Stimulated activated CD4-positive, alpha-beta T cell treated with anti-CD3 and anti-CD28 coated beads, Interleukin-1b, Interleukin-23, amount 100 ng/mL, for 48 hours (primary cell): ENCODE data around the gene WDR47.
A peak's percentile ranks its signal among the peaks of the same experiment; 100 is the strongest.
"Not testable (repeated sequence)": the region's sequence is repeated elsewhere in the genome, so short reads cannot be mapped to it uniquely, and the experiment has no call there.

Experiments used
- DNase-seq: peaks from one replicate; pipeline ENCODE4 v3.0.0-alpha.2; 2020

WDR47 gene

DNA sequence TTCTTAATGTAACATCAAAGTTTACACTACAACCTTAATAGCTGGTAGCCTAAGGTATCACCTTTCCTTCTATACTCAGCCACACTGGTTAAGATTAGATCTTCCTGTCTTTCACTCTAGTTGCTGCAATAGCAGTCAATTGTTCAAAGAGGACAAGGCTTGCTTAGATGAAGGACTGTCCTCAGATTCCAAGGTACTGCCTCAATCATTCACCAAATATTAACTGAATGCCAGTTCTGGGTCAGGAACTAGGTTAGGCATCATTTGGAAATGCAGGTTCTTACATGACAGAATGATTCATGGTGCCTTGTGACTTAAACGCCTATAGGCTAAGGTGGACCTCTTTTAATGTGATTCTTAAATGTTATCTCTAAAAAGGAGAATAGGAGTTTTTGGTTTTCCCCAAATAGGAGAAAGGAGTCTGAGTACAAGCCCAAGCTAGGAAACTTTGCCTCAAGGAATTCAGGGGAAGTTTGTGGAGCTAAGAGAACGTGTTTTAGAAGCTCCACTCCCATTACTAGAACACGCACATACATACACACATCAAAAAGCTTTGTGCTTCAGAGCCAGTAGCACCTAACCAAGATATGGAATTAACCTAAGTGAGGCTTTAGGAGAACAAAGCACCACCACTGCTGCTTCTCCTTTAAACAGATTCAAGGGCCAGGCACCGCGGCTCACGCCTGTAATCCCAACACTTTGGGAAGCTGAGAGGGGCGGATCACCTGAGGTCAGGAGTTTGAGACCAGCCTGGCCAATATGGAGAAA lies 8.5 kb upstream of the WDR47 start:
- no peak for DNase-seq

DNA sequence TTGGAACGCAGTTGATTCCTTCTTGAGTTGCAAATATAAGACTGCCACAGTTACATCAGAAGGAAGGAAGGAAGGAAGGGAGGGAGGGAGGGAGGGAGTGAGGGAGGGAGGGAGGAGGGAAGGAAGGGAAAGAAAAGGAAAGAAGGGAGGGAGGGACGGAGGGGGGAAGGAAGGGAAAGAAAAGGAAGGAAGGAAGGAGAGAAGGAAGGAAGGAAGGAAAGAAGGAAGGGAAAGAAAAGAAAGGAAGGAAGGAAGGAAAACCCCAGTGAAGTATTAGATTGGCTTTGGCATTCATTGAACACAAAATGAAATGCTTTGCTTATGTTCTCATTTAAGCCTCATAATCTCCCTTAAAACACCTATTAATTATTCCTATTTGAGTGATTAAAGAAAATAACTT lies 6.4 kb upstream of the WDR47 start:
- DNase-seq, result no peak

DNA sequence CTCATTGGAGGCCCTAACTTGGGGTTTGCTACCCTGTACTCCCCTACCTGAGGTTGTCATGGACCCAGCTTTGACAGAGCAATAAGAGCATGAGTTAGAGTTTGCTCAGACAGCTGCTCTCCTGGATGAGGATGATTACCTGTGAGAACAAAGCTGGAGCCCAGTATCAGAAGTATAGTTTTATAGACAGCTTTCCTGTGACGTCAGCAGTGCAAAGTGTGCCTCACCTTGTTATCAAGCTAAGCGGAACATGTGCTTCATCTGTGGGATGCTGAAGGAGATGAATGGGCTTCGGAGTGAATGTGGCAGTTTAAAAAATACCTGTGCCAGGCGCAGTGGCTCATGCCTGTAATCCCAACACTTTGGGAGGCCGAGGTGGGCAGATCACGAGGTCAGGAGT lies 5.4 kb upstream of the WDR47 start:
- no peak for DNase-seq

DNA sequence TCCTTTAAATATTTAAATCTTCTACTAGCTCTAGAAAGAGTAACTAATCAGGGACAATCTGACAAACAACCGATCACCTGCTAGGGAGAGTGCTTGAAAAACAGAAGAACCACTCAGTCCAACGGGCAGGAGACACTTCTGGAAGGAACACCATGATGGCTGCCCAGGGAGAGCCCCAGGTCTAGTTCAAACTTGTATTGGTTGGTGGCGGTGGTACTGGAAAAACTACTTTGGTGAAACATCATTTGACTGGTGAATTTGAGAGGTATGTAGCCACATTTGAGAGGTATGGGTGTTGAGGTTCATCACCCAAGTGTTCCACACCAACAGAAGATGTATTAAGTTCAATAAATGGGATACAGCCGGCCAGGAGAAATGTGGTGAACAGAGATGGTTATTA lies 4.8 kb upstream of the WDR47 start:
- no peak for DNase-seq

DNA sequence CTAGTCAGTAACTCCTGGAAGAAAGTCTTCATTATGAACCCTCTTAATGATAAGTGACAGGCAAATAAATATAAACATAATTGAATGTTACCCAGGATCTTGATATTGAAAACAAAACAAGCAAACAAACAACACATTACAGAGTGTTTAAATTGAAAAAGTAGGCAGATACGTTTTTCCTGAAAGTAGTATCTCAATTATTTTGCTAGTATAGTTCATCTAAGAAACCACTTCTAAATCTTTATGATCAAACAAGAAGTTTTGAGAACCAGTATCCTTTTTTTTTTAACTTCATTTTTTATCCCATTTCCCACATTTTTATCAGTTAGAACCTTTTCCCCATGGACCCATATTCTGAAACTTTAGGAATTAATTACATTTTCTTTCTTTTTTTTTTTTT lies 3.7 kb upstream of the WDR47 start:
- no peak for DNase-seq

DNA sequence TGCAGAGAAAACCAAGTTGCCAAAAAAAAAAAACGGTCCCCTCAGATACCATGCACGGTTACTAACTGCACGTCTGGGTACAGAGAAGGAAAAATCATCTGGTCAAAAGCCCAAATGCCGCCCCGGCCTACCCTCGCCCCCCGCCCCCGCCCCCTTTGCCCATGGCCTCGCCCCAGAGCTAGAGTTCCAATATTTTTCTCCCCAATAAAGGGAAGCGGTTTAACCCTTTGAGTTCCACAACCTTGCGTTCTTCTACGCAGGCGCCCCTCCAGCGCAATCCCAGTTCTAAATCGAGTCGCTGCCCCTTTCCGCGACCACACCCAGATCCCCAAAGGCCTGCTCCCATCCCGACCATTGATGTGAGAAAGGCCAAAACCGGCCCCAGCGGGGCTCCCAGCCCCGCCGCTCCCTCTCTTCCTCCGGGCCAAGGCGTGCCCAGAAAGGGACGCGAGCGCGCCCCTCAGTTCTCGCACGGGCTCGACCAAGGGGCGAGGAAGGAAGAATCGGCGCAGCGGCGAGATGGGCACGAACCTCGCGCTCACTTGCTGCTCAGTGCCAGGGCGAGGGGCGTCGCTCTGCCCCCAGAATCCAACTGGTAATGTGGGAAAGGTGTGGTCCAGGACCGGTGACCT lies 797 bp downstream of the WDR47 start:
- peak; percentile 8 for DNase-seq

DNA sequence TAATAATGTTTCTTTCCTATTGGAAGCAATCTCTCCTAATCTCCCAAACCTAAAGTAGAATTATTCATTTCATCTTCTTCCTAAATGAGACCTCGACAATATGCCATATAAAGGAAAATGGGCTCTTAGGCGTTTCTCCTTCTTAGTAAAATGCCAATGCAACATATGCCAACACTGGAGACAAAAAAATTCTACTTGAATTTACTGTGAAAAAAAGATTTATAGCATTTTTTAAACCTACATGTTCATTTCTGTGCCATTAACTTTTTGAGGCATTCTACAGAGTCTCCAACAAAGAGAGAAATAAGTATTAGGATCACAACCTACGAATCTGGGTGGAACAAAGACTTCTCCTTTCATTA lies 1.3 kb downstream of the WDR47 start:
- no peak for DNase-seq

DNA sequence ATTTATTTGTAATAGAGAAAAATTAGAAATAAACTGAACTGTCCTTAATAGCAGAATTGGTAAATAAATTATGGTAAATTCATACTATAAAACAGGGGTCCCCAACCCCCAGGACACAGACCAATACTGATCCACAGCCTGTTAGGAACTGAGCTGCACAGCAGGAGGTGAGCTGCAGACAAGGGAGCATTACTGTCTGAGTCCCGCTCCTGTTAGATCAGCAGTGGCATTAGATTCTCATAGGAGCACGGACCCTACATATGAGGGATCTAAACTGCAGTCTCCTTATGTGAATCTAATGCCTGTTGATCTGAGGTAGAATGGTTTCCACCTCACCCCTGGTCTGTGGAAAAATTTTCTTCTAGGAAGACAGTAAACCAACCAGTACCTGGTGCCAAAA lies 7.5 kb downstream of the WDR47 start:
- no peak for DNase-seq

DNA sequence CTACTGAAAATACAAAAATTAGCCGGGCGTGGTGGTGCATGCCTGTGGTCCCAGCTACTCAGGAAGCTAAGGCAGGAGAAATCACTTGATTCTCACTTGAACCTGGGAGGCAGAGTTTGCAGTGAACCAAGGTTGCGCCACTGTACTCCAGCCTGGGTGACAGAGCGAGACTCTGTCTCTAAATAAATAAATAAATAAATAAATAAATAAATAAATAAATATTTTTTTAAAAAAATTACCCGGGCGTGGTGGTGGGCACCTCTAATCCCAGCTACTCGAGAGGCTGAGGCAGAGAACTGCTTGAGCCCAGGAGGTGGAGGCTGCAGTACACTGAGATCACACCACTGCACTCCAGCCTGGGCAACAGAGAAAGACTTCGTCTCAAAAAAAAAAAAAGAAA lies 12.4 kb downstream of the WDR47 start:
- not testable (repeated sequence) for DNase-seq

DNA sequence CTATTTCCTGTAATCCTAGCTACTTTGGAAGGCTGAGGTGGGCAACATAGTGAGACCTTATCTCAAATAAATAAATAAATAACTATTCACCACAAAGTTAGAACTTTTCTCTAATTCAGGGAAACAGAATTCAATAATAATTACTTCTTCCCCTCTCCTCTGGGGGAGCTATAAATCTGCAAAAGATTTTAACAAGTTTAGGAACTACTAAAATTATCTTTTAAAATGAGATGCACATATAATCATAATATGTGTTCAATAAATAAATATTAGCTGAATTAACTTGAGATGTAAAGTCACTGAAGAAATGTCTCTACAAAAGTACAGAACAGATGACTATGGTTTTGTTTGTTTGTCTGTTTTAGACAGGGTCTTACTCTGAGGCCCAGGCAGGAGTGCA lies 14.1 kb downstream of the WDR47 start:
- DNase-seq, result no peak

DNA sequence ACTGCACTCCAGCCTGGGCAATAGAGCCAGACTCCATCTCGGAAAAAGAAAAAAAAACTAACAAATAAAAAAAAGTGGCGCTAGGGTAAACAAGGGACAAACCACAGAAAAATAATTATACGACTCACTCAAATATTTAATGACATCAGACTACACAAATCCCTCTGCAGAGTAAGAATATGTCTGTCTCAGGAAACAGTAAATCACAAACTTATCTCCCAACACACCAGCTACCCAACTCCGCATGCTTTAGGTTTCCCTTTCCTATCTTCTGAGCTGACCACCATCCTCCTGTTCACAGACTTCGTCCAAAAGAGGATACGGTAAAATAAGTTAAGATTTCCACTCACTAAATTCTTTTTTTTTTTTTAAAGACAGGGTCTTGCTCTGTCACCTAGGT lies 16.2 kb downstream of the WDR47 start:
- DNase-seq, result no peak

DNA sequence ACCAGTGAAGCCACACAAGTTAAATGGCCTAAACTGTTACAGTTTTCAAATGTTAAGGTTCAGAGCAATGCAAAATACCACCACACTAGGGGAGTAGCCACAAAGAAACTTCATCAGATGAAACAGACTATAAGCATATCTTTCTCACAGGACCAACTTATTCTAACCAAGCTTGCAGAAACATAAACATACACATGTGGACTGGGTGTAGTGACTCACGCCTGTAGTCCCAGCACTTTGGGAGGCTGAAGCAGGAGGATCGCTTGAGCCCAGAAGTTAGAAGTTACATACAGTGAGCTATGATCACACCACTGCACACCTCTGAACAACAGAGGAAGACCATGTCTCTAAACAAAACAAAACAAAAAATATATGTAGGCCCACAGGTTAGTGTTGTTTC lies 17.3 kb downstream of the WDR47 start:
- no peak for DNase-seq

DNA sequence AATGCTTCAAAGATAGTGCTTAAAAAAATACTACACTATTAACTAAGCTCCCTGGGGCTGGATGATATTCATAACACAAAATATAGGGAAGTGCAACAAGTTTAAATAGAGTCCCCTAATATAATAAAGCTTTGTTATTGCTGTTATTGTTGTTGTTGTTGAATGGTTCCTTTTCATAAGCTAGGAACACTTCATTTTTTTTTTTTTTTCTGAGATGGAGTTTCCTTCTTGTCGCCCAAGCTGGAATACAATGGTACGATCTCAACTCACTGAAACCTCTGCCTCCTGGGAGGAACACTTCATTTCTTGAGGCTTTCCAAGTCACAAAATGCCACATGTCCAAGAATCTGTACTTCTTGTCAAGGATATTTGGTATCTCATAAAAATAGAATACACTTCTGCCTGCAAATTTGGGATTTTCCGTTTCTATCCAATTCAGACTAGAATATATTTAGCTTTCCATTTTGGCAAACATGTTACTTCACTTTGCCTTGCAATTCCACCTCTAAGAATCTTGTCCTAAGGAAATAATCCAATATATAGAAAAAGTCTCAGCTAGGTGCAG lies 21.1 kb downstream of the WDR47 start:
- no peak for DNase-seq

DNA sequence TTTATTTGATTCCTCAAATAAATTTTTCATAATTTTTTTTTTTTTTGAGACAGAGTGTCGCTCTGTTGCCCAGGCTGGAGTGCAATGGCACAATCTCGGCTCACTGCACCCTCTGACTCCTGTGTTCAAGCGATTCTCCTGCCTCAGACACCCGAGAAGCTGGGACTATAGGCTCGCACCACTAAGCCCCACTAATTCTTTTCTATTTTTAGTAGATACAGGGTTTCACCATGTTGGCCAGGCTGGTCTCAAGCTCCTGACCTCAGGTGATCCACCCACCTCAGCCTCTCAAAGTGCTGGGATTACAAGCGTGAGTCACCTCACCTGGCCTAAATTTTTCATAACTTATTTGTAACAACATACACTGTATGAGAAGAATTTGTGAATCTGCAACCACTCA lies 24.2 kb downstream of the WDR47 start:
- DNase-seq, result not testable (repeated sequence)

DNA sequence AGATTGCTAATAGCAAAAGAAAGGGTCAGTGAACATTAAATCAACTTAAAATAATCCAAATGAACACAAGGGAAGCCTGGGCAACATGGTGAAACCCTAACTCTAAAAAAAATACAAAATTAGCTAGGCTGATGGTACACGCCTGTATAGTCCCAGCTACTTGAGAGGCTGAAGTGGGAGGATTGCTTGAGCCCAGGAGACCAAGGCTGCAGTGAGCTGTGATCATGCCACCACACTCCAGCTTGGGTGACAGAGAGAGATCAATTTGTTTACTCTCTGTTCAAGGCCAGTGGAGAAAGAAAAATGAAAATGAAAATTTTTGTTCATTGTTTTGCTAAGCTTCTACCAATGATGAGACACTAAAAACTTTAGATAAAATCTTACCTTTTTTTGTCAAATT lies 24.8 kb downstream of the WDR47 start:
- DNase-seq, result no peak

DNA sequence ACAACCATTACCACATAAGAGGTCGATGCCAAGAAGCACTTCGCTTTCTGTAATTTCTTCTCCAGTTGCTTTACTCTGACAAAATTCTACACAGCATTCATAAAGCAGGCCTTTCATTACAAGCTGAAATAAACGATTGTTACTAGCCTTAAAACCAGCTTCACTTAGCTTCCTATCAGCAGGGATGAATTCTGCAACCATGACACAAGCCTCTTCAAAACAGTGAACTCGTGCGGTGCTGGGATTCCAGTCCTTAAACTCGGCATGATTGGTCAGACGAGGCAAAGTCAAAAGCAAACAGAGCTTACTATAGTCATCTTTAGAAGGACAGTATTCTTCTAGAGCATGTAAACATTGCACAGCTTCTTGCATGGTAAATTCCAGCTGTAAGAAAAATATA lies 30.6 kb downstream of the WDR47 start:
- DNase-seq, result no peak

DNA sequence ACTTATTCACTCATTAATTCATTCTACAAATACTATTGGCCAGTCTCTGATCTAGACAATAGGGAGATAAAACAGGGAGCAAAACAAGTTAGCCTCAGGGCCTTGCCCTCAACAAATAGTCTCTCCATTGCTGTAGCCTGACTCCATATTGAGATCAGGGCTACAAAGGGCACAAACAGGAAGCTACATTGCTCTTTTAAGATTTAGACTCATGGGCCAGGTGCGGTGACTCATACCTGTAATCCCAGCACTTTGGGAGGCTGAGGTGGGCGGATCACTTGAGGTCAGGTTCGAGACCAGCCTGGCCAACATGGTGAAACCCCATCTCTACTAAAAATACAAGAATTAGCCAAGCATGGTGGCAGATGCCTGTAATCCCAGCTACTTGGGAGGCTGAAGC lies 45.3 kb downstream of the WDR47 start:
- DNase-seq, result peak; percentile 22

DNA sequence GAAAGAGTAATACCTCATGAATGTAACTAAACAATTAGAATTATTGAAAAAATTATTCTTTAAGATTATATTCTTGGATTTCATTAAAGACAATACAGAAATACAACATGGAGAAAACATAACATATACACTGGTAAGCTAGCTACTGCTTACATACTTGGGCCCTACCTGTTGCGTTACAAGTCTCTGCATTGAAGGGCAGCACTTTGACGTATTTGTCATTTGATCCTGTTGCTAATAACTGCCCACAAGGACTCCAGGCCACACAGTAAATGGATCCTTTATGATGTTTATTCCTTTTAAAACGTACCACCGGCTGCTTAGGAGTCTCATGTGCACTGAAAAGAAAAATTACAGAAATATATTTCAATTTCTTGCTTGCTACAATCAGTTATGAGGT lies 58.8 kb downstream of the WDR47 start:
- DNase-seq, result no peak

DNA sequence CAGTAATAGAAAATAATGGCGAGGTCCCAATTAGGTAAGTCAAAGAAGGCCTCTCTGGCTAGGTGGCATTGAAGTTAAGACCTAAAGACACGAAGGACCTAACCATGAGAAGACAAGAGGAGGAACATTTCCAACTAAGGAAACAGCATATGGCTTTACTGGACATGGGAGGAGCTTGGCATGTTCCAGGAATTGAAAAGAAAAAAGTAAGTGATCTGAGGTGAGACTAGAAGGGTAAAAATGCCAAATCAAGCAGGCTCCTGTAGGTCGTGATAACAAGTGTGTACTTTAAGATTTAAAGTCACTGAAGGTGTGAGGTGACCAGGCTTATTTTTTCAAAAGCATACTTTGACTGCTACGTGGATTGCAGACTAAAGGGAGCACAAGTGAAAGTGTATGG lies 65.2 kb downstream of the WDR47 start:
- no peak for DNase-seq

DNA sequence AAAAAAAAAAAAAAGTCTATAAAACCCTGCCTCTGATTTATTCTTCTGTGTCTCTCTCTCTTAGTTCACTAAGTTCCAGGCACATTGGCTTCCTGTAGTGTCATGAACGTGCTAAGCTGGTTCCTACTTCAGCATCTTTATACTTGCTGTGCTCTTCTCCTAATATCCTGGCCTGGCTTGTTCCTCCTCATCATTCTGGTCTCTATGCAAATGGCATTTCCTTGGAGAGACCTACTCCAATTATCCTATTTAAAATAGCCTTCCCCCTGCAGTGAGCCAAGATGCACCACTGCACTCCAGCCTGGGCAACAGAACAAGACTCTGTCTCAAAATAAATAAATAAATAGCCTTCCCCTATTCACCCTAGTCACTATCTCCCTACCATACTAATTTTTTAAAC lies 69.0 kb downstream of the WDR47 start:
- DNase-seq, result no peak

DNA sequence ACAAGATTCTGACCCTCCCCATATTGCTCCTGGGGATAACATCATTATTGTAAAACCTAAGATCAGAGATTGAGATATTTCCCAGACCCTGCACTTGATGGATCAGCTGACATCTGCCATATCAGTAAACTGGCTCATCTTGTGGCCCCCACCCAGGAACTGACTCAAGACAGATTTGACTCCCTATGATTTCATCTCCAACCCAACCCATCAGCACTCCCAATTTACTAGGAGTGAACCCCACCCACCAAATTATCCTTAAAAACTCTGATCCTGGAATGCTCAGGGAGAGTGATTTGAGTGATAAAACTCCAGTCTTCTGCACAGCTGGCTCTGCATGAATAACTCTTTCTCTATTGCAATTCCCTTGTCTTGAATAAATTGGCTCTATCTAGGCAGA lies 72.6 kb downstream of the WDR47 start:
- no peak for DNase-seq

DNA sequence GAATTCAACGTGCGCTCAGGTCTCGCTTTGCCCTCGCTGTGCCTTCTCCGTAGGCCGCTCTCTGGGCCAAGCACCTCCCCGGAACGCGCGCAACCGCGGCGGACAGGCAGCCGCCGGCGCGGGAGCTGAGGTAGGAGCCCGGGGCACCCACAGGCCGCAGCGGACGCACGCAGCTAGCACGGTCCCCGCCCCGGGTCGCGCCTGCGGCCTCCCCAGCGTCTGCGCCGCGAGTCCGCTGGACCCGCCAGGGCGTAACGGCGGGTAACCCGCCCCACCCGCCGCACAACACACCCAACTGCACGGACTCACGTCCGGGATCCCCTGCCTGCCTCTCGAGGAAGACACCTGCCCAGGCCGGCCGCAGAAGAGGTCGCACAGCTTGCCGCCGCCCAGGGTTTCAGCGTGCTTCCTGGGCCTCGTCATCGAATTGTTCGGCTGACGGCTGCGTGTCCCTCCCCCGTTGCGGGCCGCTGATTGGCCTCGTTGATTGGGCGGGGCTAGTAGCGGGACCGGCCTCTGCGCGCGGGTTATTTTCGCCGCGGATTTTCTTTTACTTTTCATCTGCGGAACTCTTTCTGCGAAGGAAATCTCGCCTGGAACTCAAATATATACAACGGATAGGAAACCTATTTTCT lies 78.7 kb downstream of the WDR47 start, which contains the start of gene CLCC1:
TSS of gene CLCC1 (minus strand) at position 433 of the 635 bp plus-strand sequence. CDS start 13,047 bp downstream, outside the sequence.
- peak; percentile 93 for DNase-seq

DNA sequence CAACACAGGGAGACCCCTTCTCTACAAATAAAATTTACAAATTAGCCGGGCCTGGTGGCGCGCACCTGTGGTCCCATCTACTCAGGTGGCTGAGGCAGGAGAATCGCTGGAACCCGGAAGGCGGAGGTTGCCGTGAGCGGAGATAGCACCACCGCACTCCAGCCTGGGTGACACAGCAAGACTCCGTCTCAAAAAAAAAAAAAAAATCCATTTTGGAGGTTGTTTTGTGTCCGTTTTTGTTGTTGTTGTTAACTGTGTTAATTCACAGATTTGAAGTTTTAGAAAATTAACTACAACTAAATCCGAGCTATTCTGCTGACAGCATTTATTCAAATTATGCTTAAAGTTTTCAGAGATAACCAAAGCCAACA lies 79.2 kb downstream of the WDR47 start:
- peak; percentile 42 for DNase-seq
